ENCODE results near the gene PPIP5K1. TPM values are rescaled to one million over a fixed set of nuclear protein-coding genes. Genes with fewer than 3 reads are reported as not detected.

PPIP5K1 gene
- polyA plus RNA-seq, 1 donor (not counting 4 experiments of a cell fraction or from before 2014, with no cell fraction given): 52.9 TPM

GRCh38 chr15:43511012-43511885, 78.8 kb downstream of the PPIP5K1 start:
- peak in 1 of 3 experiments; percentile 40 for TF ChIP-seq CTCF (optimal IDR thresholded peaks at IDR 0.05 in 1 of 3, IDR thresholded peaks at IDR 0.05 in 1 of 3, conservative IDR thresholded peaks at IDR 0.05 in 1 of 3; ENCODE audit: extremely low read depth in 1 of 3, insufficient read depth in 2 of 3, low read length in 3 of 3)
- TF ChIP-seq EZH2 (IDR thresholded peaks at IDR 0.05; ENCODE audit: low read length): peak; percentile 13
- dilution Hi-C loops (cut with MboI; ENCODE audit: extremely low pct_ligation_motif_present, low sequenced_read_pairs): no loop called here
- DNase-seq (ENCODE audit: low read depth, low spot score) (no peak), FAIRE-seq (no peak)
- Histone ChIP-seq H3K4me3 (ENCODE audit: control insufficient read depth in 2 of 3, extremely low read depth in 1 of 3, insufficient read depth in 2 of 3, low read depth in 1 of 3, low read length in 3 of 3) (peak overlapping the region; percentile 52 to 77 (median 63)), H3K27ac (ENCODE audit: control insufficient read depth, insufficient read depth, low read length) (no peak overlapping the region), H3K4me2 (ENCODE audit: control insufficient read depth, extremely low read depth, insufficient read depth, low read depth, low read length) (peak overlapping the region; percentile 96), H3K79me2 (ENCODE audit: control insufficient read depth, insufficient read depth, low read length) (no peaks in the 10 kb centered on the region), H3K36me3 (ENCODE audit: control insufficient read depth in 2 of 2, extremely low read depth in 1 of 2, insufficient read depth in 2 of 2, low read length in 2 of 2) (no peaks in the 10 kb centered on the region), H3K27me3 (ENCODE audit: control insufficient read depth, extremely low read depth, insufficient read depth, low read length) (peaks cover 13% of the 10 kb centered on the region), H3K9me1 (ENCODE audit: control insufficient read depth, extremely low read depth, insufficient read depth, low read length) (no peaks in the 10 kb centered on the region), H3K9ac (ENCODE audit: control insufficient read depth, extremely low read depth, insufficient read depth, low read length) (peak overlapping the region; percentile 25), H3K9me3 (ENCODE audit: control insufficient read depth, low read depth, low read length) (no peaks in the 10 kb centered on the region), H4K20me1 (ENCODE audit: control insufficient read depth, extremely low read depth, insufficient read depth, low read length) (no peaks in the 10 kb centered on the region), H3K4me1 (ENCODE audit: control insufficient read depth, extremely low read depth, insufficient read depth, low read length) (peaks cover 11% of the 10 kb centered on the region), H2AFZ (ENCODE audit: control insufficient read depth, low read length) (peak overlapping the region; percentile 80)

GRCh38 chr15:43510200-43511011, 79.6 kb downstream of the PPIP5K1 start:
- Histone ChIP-seq H3K27me3 (ENCODE audit: control insufficient read depth, extremely low read depth, insufficient read depth, low read length) (peaks cover 13% of the 10 kb centered on the region), H3K9me1 (ENCODE audit: control insufficient read depth, extremely low read depth, insufficient read depth, low read length) (no peaks in the 10 kb centered on the region), H3K4me2 (ENCODE audit: control insufficient read depth, extremely low read depth, insufficient read depth, low read depth, low read length) (peak overlapping the region; percentile 96), H3K9ac (ENCODE audit: control insufficient read depth, extremely low read depth, insufficient read depth, low read length) (peak overlapping the region; percentile 76), H3K9me3 (ENCODE audit: control insufficient read depth, low read depth, low read length) (no peaks in the 10 kb centered on the region), H3K79me2 (ENCODE audit: control insufficient read depth, insufficient read depth, low read length) (no peaks in the 10 kb centered on the region), H2AFZ (ENCODE audit: control insufficient read depth, low read length) (peak overlapping the region; percentile 77), H3K27ac (ENCODE audit: control insufficient read depth, insufficient read depth, low read length) (peak overlapping the region; percentile 55), H3K4me1 (ENCODE audit: control insufficient read depth, extremely low read depth, insufficient read depth, low read length) (peaks cover 11% of the 10 kb centered on the region), H4K20me1 (ENCODE audit: control insufficient read depth, extremely low read depth, insufficient read depth, low read length) (no peaks in the 10 kb centered on the region), H3K36me3 (ENCODE audit: control insufficient read depth in 2 of 2, extremely low read depth in 1 of 2, insufficient read depth in 2 of 2, low read length in 2 of 2) (no peaks in the 10 kb centered on the region), H3K4me3 (ENCODE audit: control insufficient read depth in 2 of 3, extremely low read depth in 1 of 3, insufficient read depth in 2 of 3, low read depth in 1 of 3, low read length in 3 of 3) (peak overlapping the region; percentile 52 to 77 (median 63))
- FAIRE-seq (peak; percentile 59), DNase-seq (ENCODE audit: low read depth, low spot score) (peak; percentile 84)
- dilution Hi-C loops (cut with MboI; ENCODE audit: extremely low pct_ligation_motif_present, low sequenced_read_pairs): no loop called here
- peak in 2 of 3 experiments; percentile 12 to 15 for TF ChIP-seq CTCF (optimal IDR thresholded peaks at IDR 0.05 in 1 of 3, IDR thresholded peaks at IDR 0.05 in 1 of 3, conservative IDR thresholded peaks at IDR 0.05 in 1 of 3; ENCODE audit: extremely low read depth in 1 of 3, insufficient read depth in 2 of 3, low read length in 3 of 3)
- no peak for TF ChIP-seq EZH2 (IDR thresholded peaks at IDR 0.05; ENCODE audit: low read length)
